ENCODE results near the gene IL21.
"Not testable (repeated sequence)": the region's sequence is repeated elsewhere in the genome, so short reads cannot be mapped to it uniquely, and the experiment has no call there.

DNA sequence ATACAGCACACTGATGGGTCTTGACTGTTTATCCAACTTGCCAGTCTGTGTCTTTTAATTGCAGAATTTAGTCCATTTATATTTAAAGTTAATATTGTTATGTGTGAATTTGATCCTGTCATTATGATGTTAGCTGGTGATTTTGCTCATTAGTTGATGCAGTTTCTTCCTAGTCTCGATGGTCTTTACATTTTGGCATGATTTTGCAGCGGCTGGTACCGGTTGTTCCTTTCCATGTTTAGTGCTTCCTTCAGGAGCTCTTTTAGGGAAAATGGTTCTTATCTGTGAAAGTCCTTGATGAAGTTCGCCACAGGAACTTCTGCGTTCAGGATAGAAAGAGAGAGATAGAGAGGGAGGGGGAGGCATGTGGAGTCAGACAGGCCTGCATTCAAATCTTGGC, 35.7 kb upstream of the IL21 start:
- TF ChIP-seq, protein P1, sequence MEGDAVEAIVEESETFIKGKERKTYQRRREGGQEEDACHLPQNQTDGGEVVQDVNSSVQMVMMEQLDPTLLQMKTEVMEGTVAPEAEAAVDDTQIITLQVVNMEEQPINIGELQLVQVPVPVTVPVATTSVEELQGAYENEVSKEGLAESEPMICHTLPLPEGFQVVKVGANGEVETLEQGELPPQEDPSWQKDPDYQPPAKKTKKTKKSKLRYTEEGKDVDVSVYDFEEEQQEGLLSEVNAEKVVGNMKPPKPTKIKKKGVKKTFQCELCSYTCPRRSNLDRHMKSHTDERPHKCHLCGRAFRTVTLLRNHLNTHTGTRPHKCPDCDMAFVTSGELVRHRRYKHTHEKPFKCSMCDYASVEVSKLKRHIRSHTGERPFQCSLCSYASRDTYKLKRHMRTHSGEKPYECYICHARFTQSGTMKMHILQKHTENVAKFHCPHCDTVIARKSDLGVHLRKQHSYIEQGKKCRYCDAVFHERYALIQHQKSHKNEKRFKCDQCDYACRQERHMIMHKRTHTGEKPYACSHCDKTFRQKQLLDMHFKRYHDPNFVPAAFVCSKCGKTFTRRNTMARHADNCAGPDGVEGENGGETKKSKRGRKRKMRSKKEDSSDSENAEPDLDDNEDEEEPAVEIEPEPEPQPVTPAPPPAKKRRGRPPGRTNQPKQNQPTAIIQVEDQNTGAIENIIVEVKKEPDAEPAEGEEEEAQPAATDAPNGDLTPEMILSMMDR (IDR thresholded peaks at IDR 0.05), result not testable (repeated sequence)
- TF ChIP-seq POLR2A, EP300 (IDR thresholded peaks at IDR 0.05): not testable (repeated sequence)
